SIG-M5 (cell line): Measurements from ENCODE around the gene TUBA4A.
"Not testable (repeated sequence)": the region's sequence is repeated elsewhere in the genome, so short reads cannot be mapped to it uniquely, and the experiment has no call there.

ENCODE experiments used
- DNase-seq: peaks from one replicate; lab custom pipeline; 2025; lab: John Stamatoyannopoulos, UW

TUBA4A gene

GRCh38 chr2:219268294-219268693 lies 14.6 kb upstream of the TUBA4A start:
- DNase-seq, result no peak

- no peak for DNase-seq
These were observed 13.2 kb upstream of the TUBA4A start for GRCh38 chr2:219266886-219267285.

- no peak for DNase-seq
These were observed 12.5 kb upstream of the TUBA4A start for GRCh38 chr2:219266232-219266631.

GRCh38 chr2:219261024-219261855 lies 7.5 kb upstream of the TUBA4A start:
- DNase-seq, result no peak

- not testable (repeated sequence) for DNase-seq
These were observed 5.2 kb upstream of the TUBA4A start for GRCh38 chr2:219258942-219259341.

GRCh38 chr2:219254590-219255201 lies 978 bp upstream of the TUBA4A start:
- peak; percentile 77 for DNase-seq

GRCh38 chr2:219252900-219253752 lies 592 bp downstream of the TUBA4A start, which contains the start of gene TUBA4B:
TSS of gene TUBA4B (plus strand) at chr2:219253243. CDS start at chr2:219253408, 165 bp downstream.
- no peak for DNase-seq

- no peak for DNase-seq
These were observed 1.2 kb downstream of the TUBA4A start for GRCh38 chr2:219252570-219252899.

GRCh38 chr2:219252084-219252483 lies 1.6 kb downstream of the TUBA4A start:
- DNase-seq, result no peak

GRCh38 chr2:219251656-219252055 lies 2.1 kb downstream of the TUBA4A start:
- no peak for DNase-seq

- no peak for DNase-seq
These were observed 3.5 kb downstream of the TUBA4A start for GRCh38 chr2:219250049-219250781.

GRCh38 chr2:219249203-219249980 lies 4.3 kb downstream of the TUBA4A start:
- no peak for DNase-seq

GRCh38 chr2:219248845-219249202 lies 4.9 kb downstream of the TUBA4A start:
- DNase-seq, result no peak

- no peak for DNase-seq
These were observed 5.8 kb downstream of the TUBA4A start for GRCh38 chr2:219247678-219248642.

- no peak for DNase-seq
These were observed 7.2 kb downstream of the TUBA4A start for GRCh38 chr2:219246559-219246958.

- DNase-seq, result no peak
These were observed 7.9 kb downstream of the TUBA4A start for GRCh38 chr2:219245899-219246230.

- DNase-seq, result no peak
These were observed 8.4 kb downstream of the TUBA4A start, which contains the start of the genes GLB1L and STK16 for GRCh38 chr2:219245148-219245898. TSS of gene GLB1L (minus strand) at chr2:219245444. CDS start at chr2:219243573, 1,871 bp downstream. TSS of gene STK16 (plus strand) at chr2:219245479. CDS start at chr2:219246000, 521 bp downstream.

- DNase-seq, result no peak
These were observed 8.9 kb downstream of the TUBA4A start for GRCh38 chr2:219244789-219245147.

- no peak for DNase-seq
These were observed 10.4 kb downstream of the TUBA4A start for GRCh38 chr2:219243291-219243761.
